Osteoblast (primary cell): ENCODE results near the gene QRFPR. TPM values are rescaled to one million over a fixed set of nuclear protein-coding genes. Genes with fewer than 3 reads are reported as not detected.

ENCODE experiments used
- DNase-seq: peaks from one replicate; pipeline ENCODE4 v3.0.0; 2011; ENCODE audit warnings: low spot score, mixed read lengths; ENCODE audit not compliant: insufficient read length; ENCODE audit errors: missing footprints
- H2AFZ ChIP-seq: 2 replicates; pipeline ENCODE4 v1.6.0; 2011; ENCODE audit warnings: mild to moderate bottlenecking, low read length
- H3K27ac ChIP-seq: 2 replicates; pipeline ENCODE4 v1.5.1; 2011; ENCODE audit warnings: mild to moderate bottlenecking, low read depth, low read length, moderate library complexity
- H3K27me3 ChIP-seq: 2 replicates; pipeline ENCODE4 v1.6.0; 2012; ENCODE audit warnings: mild to moderate bottlenecking, control low read depth, inconsistent platforms, low read length, moderate library complexity; ENCODE audit not compliant: insufficient read depth
- H3K36me3 ChIP-seq: 2 replicates; pipeline ENCODE4 v1.5.1; 2011; ENCODE audit warnings: mild to moderate bottlenecking, low read length, control low read depth, moderate library complexity; ENCODE audit not compliant: insufficient read depth
- H3K4me1 ChIP-seq: 2 replicates; pipeline ENCODE4 v1.5.1; 2011; ENCODE audit warnings: mild to moderate bottlenecking, low read length, control low read depth, moderate library complexity; ENCODE audit not compliant: insufficient read depth
- H3K4me2 ChIP-seq: 2 replicates; pipeline ENCODE4 v1.6.0; 2011; ENCODE audit warnings: mild to moderate bottlenecking, low read length; ENCODE audit not compliant: insufficient read depth
- H3K4me3 ChIP-seq: fragments of 200-600 bp; sonication (generic); 3 replicates; pipeline ENCODE4 v1.5.1; 2012; ENCODE audit warnings: mild to moderate bottlenecking, low read length, inconsistent platforms; ENCODE audit not compliant: insufficient read depth
- H3K79me2 ChIP-seq: 2 replicates; pipeline ENCODE4 v1.6.0; 2012; ENCODE audit warnings: mild to moderate bottlenecking, low read length, control low read depth, inconsistent platforms; ENCODE audit not compliant: insufficient read depth
- H3K9me3 ChIP-seq: 2 replicates; pipeline ENCODE4 v1.5.1; 2011; ENCODE audit warnings: low read depth, low read length, control low read depth
- H4K20me1 ChIP-seq: 2 replicates; pipeline ENCODE4 v1.6.0; 2012; ENCODE audit warnings: mild to moderate bottlenecking, low read length, control low read depth; ENCODE audit not compliant: insufficient read depth
- CTCF ChIP-seq: IDR thresholded peaks from 2 replicates; pipeline ENCODE4 v1.5.1; 2011; ENCODE audit warnings: mild to moderate bottlenecking, low read depth, low read length, moderate library complexity; ENCODE audit errors: extremely low read depth
- small RNA-seq: library from RNA; depleted of rRNA; stranded (forward); fragments of <200 nt; gene quantifications from one replicate; pipeline ENCODE3, GENCODE V24; 2012
- total RNA-seq: library from RNA; depleted of rRNA; stranded (reverse); fragments of >200 nt; gene quantifications from 2 replicates; pipeline ENCODE4 v1.2.3, GENCODE V29; 2012

Gene QRFPR
- total RNA-seq, 1 donor: not detected

DNA sequence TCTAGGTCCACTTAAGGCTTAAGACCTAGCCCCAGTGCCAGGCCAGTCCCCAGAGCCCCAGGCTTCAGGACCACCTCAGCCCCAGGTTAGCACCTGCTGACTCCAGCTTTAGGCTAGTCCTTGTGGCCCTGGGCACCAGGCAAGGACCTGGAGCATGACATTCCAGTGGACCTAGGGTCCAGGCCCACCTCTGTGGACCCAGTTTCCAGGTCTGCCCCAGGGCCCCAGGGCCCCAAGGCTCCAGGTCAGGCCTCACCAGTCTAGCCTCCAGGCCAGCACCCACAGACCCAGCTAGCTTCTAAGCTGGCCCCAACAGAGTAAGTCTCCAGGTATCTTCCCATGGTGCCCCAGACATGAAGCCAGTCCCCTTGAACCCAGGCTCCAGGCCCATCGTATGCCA is 97.5 kb downstream of the QRFPR start:
- Histone ChIP-seq H3K27ac (no peak overlapping the region), H3K4me2 (no peak overlapping the region), H3K9me3 (no peaks in the 10 kb centered on the region), H3K36me3 (no peaks in the 10 kb centered on the region), H3K4me3 (no peak overlapping the region), H3K27me3 (peaks cover 8% of the 10 kb centered on the region), H2AFZ (no peak overlapping the region), H3K4me1 (no peaks in the 10 kb centered on the region), H3K79me2 (no peaks in the 10 kb centered on the region), H4K20me1 (no peaks in the 10 kb centered on the region)
- DNase-seq: no peak
- TF ChIP-seq CTCF: no peak

DNA sequence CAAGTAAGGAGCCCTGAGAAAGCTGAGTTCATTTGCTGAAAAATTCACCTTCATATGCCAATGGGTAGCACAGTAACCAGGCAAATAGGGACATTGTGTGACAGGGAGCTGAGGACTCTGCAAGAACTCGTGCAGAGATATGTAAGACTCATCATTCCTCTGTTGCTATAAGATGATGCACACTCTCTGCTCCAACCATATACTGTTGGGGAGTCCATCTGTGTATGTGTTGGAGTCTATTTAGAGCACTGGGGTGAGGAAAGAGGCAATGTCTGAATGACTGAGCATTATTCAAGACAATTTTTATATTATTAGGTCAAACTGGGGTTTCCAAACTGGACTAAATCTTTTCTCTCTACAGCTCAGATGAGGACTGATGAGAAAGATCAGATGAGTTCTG is 100.4 kb downstream of the QRFPR start:
- Histone ChIP-seq H3K9me3 (no peaks in the 10 kb centered on the region), H2AFZ (no peak overlapping the region), H3K36me3 (no peaks in the 10 kb centered on the region), H3K4me1 (no peaks in the 10 kb centered on the region), H3K4me3 (no peak overlapping the region), H3K79me2 (no peaks in the 10 kb centered on the region), H3K27ac (no peak overlapping the region), H4K20me1 (no peaks in the 10 kb centered on the region), H3K4me2 (no peak overlapping the region), H3K27me3 (peaks cover 8% of the 10 kb centered on the region)
- TF ChIP-seq CTCF: no peak
- DNase-seq: peak; percentile 71

GRCh38 chr4:121278811-121279368 is 101.9 kb downstream of the QRFPR start:
- H3K27ac ChIP-seq: no peak overlapping the region
- no peaks in the 10 kb centered on the region for H3K4me1 ChIP-seq
- peaks cover 12% of the 10 kb centered on the region for H3K27me3 ChIP-seq
- H4K20me1 ChIP-seq: no peaks in the 10 kb centered on the region
- no peaks in the 10 kb centered on the region for H3K9me3 ChIP-seq
- no peaks in the 10 kb centered on the region for H3K36me3 ChIP-seq
- no peak overlapping the region for H2AFZ ChIP-seq
- H3K79me2 ChIP-seq: no peaks in the 10 kb centered on the region
- H3K4me2 ChIP-seq: no peak overlapping the region
- TF ChIP-seq CTCF: no peak
- no peak for DNase-seq
- H3K4me3 ChIP-seq: no peak overlapping the region

Small RNA genes within 50 kb of the gene (small RNA-seq; reads per million reads assigned to genes)
- not detected for gene RF00019

Other genes starting within 250 kb of the QRFPR start
- gene TNIP3, start 216.7 kb downstream of the QRFPR start, total RNA-seq: 0.59 and 0.72 TPM in 2 replicates